GM15510 (cell line): ENCODE results near the gene CDC45.

Experiments
- POLR2A ChIP-seq: IDR thresholded peaks from 3 replicates; pipeline ENCODE4 v1.6.1; 2011; ENCODE audit warnings: borderline replicate concordance; ENCODE audit not compliant: insufficient read length; ENCODE audit errors: extremely low read depth

CDC45 gene

DNA sequence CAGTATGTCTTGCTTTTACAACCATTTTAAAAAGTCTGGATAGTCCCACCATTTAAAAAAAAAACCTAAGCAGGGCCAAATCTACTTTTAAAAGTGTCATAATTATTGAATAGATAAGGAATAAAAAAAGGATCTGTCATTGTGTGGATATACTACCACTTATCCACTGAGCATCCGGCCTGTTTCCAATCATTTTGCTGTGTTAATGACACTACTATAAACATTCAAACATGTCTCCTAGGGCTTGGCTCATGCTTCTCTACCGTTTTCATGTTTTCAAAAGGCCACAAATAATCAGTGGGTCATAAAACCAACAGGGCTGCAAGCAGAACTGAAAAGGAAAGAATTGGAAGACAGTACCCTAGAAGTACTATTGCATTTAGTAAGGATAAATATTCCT, 19.7 kb upstream of the CDC45 start:
- no peak for TF ChIP-seq POLR2A

DNA sequence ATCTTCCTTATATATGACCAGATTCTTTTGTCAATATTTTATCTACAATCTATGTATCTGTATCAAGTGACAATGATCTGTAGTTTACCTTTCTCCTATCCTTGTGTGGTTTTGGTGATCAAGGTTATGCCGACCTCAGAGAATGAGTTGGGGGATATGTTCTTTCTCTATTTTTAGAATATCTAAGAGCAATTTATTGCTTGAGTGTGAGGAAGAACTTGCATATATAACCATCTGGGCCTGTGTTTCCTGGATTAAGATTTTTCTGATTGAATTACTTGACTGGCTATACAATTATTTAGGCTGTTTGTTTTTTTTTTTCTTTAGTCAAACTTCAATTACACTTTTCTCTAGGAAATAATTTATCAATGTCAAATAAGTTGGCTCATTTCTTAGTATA, 18.2 kb upstream of the CDC45 start:
- no peak for TF ChIP-seq POLR2A

DNA sequence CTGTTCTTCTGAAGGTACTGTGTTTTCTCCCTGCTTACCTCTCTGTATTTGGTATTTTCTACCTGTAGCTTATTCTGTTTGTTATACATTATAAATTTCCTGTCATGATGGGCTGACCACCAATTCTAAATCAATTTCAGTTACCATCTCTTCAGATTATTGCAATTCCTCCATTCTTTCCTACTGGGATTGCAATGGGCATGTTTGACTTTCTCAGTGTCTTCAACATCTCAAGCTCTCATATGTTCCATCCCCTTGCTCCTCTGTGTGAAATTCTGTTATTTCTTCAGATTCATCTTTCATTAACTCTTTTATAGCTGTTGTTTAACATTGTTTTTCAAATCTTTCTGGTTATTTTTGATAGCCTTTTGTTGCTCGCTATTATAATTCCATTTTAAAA, 16.7 kb upstream of the CDC45 start:
- no peak for TF ChIP-seq POLR2A

DNA sequence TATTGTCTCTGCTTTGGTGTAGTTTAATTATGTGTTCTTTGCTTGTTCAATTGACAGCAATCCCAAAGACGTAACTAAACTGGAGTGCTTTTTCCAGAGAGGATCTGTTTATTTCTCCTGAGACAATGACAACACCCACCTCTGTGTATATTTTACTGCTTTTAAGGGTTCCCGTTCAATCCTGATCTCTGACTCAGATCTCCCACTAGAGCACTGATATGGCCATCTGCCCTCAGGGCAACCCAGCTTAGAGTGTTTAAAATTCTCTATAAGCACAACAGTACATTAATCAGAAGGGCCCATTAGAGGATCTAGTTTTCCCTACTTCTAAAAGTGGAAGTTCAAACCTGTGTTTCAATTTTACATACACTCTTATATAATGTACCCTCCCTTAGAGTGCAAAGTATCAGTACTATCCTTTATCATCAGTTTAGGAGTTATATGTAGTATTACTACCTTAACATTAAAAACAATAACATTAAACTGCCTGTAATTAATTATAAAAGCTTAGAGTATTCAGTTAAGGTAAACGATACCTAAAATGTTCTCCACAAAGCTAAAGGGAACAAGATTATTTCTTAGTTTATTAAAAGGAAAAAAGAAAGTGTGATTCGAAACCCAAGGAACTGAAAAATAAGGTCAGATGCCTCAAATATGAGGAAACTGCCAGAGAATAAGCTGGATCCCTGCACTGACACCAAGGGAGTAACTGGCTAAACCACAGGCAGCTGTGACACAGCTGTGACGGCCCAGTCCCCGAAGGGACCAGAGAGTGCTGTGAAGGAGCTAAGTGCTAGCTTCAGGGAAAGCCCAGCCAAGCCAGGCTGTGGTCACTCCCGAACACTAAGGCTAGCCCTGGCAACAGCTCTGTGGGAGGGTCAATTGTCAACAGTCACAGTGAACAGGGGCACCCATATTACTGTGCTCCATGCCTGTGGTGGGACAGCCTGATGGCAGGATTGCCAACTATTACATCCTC, 15.9 kb upstream of the CDC45 start:
- TF ChIP-seq POLR2A = no peak

DNA sequence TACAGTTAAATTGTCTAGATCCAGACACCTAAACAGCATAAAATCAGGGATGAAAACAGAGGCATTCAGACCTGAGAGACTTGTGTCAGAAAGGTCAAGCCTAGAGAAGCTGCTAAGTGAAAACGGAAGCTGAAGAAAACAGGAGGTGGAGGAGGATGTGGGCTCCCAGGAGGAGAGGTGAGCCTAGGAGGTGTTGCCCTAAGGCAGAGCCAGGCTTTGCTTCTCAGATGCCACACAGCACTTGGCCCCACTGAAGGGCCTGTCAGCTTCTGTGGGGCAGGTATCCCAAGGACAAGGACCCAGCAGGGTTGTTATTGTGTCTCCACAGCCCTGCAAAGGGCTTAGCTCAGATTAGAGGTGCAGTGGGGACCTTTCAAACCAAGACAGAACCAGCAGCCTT, 15.2 kb upstream of the CDC45 start:
- TF ChIP-seq POLR2A = no peak

DNA sequence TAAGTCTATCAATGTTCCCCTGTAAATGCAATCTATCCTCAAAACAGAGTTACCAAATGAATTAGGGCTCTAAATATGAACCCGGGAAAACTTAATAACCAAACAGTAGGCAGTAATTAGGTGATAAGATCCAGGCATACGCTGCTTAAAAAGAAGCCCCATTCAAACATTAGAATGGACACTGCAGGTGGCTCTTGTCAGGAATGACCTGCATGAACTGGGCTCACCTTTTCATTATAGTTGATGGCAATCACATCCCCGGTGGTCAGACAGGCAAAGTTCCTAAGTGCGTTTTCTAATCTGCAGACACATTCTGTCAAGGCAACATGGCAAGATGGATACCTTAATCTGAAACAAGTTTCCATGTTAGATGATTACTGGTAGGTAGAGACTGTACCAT, 14.7 kb upstream of the CDC45 start:
- TF ChIP-seq POLR2A = no peak

DNA sequence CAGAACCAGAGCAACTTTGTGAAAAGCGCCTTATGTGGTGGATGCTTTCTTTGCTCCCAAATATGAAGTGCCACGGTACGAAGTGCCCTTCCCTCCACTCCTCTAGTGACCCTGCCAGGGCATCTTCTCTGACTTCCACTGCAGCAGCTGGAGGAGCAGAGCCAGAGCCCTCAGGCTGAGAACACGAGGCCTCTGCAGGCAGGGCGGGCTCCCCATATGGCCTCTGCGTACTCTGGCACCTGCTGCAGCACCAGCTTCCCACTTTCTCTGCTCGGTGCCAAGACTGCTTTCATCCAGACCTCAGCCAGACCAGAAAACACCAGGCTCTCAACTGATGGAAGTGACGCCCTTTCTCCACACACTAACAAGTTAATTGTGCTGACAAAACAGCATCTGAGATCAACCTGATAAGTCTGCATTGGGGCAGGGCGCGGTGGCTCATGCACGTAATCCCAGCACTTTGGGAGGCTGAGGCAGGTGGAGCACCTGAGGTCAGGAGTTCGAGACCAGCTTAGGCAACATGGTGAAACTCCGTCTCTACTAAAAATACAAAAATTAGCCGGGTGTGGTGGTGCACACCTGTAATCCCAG, 13.5 kb upstream of the CDC45 start:
- no peak for TF ChIP-seq POLR2A

DNA sequence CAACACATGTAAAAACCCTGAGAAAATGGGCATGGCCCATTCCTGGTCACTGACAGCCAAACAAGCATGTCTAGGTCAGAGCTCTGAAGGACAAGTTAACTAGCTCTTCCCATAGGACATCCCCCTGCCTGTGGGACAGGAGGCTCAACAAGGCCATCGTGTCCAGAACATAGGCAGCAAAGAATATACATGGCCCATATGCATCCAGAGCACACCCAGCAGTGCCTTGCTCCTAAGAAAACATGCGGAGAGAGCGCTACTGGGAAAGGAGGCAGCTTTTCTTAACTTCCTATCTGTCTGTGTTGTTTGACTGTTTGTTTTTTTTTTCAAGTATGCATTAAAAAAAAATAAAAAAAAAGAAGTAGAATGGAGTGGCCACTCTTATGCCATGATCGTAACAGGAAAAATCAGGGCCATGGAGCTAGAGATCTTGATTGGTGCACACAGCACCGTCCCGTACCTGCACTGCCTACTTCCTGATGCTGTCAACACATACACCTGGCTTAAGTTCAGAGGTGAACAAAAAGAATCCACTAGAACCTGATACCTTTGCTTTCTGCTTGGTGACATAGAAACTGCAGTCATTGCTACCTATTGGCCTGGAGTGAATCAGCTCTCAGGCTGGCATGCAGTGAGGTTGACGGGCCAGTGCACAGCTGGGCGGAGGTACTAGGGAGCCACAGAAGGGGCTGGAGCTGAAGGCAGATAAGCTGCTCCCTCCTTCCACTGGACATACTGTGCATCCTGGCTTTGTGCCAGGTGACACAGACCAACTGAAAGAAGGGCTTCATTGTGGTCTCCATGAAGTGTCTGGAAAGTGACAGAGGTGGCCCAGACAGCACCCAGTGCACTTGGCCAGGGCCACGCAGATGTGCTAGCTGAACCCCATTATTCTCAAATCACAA, 12.6 kb upstream of the CDC45 start:
- TF ChIP-seq POLR2A = no peak

DNA sequence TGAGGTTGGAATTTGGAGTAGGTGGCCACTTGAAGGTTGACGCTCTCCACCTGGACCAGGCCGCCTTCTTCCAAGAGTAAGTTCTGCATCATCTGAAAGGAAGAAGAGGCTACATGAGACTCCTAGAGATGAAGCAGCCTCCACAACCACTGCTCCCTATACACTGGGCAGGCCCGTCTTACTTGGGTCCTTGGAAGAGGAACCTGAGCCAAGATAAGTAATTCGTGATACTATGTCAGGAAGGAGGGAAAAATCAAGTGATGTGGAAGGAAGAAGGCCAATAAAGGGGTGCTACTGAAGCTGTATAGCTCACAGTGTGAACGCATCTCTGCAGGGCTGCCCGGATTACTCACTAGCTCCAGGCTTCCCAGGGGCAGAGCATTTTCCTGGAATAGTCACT, 11.8 kb upstream of the CDC45 start:
- TF ChIP-seq POLR2A = no peak

DNA sequence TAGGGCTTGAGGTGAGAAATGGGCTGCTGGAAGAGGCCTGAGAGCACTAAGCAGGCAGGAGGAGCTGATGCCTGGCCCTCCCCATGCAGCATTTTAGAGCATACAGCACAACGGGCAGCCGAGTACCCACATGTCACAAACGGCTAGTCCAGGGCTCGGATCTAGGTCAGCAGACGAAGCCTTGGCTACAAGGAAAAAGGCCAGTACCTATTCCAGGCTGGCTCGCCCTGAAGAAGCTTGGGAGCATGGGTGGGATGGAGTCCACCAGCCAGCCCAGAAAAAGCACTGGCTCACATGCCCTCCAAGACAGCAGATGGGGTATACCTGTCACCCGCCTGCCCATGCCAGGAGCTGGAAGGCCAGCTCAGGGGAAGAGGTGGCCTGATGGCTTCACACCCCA, 10.3 kb upstream of the CDC45 start:
- TF ChIP-seq POLR2A = no peak

DNA sequence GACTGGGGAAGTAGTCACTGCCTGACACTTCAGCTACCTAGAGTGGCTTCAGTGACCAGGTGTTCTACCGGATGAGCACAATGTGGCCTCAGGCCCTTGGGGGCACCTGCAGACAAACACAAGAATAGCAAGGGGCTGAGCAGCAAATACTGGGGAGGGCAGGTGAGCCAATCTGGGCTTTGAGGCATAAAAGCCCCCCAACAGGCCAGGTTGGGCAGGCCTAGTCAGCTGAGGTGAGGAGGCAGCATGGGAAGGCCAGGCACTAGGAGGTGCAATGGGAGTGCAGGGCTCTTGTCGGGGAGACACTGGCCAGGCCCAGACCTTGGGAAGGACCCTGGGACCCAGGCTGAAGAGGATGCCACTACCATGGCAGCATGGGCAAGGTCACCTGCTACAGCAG, 9.7 kb upstream of the CDC45 start:
- TF ChIP-seq POLR2A = no peak

DNA sequence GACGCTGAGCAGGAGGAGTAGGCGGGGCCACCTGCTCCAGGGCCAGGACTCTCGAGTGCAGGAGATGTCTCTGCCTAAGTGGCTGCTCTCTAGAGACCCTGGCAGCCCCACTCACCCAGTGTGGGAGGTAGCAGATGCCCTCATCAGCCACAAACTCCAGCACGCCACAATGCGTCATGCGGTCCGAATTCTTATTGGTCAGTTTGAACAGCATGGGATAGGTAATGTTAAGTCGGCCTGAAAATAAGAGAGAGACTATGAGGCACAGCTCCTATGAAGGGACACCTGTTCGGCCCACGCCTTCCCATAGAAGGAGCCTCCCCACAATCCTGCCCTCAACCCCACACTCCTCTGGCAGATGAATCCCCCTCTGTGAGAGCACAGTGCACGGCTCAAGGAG, 8.1 kb upstream of the CDC45 start:
- no peak for TF ChIP-seq POLR2A

DNA sequence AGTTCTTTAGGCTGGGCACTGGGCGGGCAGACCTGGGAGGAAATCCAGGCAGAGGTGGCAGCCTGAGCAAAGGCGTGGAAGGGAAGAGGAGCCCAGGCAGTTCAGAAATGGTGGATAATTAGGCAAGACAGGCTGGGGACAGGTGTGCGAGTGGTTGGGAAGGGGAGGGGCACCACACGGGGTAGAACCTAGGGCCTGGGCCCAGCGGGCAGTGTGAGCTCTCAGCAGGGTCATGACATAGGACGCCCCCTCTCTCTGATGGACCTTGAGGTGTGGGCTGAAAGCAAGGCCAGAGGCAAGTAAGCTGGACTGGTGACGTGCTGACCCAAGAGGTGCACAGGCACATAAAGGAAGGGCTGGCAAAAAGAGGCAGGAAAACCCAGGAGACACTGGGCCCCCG, 7.5 kb upstream of the CDC45 start:
- TF ChIP-seq POLR2A = no peak

DNA sequence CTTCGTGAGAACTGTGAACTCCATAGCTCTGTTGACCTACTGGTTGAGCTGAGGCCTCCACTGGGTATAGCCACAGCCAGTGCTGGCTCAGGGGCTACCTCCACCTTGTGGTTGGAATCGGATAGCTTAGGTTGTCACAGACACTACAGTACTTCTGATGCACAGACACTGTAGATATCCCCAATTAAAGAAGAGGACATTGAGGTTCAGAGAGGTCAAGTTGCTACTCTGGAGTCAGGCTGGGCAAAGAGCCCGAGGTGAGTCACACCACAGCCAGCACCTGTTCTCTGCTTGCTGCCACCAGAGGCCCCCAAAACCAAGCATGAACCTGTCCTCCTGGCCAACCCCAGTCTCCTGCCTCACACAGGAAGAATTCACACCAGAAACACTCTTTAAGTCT, 6.1 kb upstream of the CDC45 start:
- no peak for TF ChIP-seq POLR2A

DNA sequence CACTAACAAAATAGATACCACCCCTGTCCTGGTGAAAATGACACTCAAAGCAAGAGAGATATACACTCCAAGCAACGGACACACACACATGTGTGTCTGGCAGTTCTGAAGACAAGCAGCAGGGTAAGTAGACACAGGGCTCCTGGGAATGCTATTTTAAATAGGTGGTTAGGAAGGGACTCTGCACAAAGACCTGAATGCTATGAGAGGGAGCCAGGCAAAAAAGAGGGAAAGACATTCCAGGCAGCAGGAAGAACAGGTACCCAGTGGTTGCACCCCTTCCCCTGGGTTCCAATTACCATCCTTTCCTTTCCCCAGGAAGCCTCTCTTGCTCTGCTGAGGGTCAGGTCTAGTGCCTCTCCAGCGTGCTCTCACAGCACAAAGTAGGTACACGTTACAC, 3.7 kb upstream of the CDC45 start:
- no peak for TF ChIP-seq POLR2A
